Stimulated activated naive B cell treated with anti-CD40 and anti-IgM and Interleukin-4, amounts not matched to agents 10 μg/mL and 1 μg/mL and 100 μg/mL, for 72 hours (primary cell): ENCODE results near the gene TBC1D10A.

Experiments used
- ATAC-seq, 2 donors: fragments of 150-1000 bp; cut with Tn5 transposase; replicated peaks; 2 replicates each; pipeline ENCODE4 v1.10.0; 2021; ENCODE audit warnings: moderate library complexity in 1 of 2
- DNase-seq: peaks from one replicate; pipeline ENCODE4 v3.0.0; 2021
- H3K27ac Mint-ChIP-seq: one replicate; pipeline ENCODE4 v1.8.0; 2022; ENCODE audit warnings: mild to moderate bottlenecking, mixed read lengths
- H3K27me3 Mint-ChIP-seq, 2 donors: one replicate each; pipeline ENCODE4 v1.8.0; 2022; ENCODE audit warnings: mixed read lengths in 2 of 2
- H3K36me3 Mint-ChIP-seq, 2 donors: one replicate each; pipeline ENCODE4 v1.8.0; 2022; ENCODE audit warnings: mixed read lengths in 2 of 2, mild to moderate bottlenecking in 1 of 2
- H3K4me1 Mint-ChIP-seq, 2 donors: one replicate each; pipeline ENCODE4 v1.8.0; 2022; ENCODE audit warnings: mixed read lengths in 2 of 2, mild to moderate bottlenecking in 1 of 2
- H3K4me3 Mint-ChIP-seq, 2 donors: one replicate each; pipeline ENCODE4 v1.8.0; 2022; ENCODE audit warnings: mild to moderate bottlenecking in 2 of 2, mixed read lengths in 2 of 2, moderate library complexity in 1 of 2
- H3K9me3 Mint-ChIP-seq, 2 donors: one replicate each; pipeline ENCODE4 v1.8.0; 2022; ENCODE audit warnings: mixed read lengths in 2 of 2, mild to moderate bottlenecking in 1 of 2

Gene TBC1D10A

GRCh38 chr22:30307041-30307574 lies 19.6 kb downstream of the TBC1D10A start:
- Mint-ChIP-seq H3K9me3 (no peaks in the 10 kb centered on the region), H3K27me3 (no peaks in the 10 kb centered on the region), H3K4me3 (peak overlapping the region; percentile 18 to 26), H3K4me1 (peaks cover 88 to 100% of the 10 kb centered on the region in 2 donors), H3K27ac (peak overlapping the region; percentile 95), H3K36me3 (peaks cover 12 to 34% of the 10 kb centered on the region in 2 donors)
- no peak for DNase-seq
- no peak for ATAC-seq

DNA sequence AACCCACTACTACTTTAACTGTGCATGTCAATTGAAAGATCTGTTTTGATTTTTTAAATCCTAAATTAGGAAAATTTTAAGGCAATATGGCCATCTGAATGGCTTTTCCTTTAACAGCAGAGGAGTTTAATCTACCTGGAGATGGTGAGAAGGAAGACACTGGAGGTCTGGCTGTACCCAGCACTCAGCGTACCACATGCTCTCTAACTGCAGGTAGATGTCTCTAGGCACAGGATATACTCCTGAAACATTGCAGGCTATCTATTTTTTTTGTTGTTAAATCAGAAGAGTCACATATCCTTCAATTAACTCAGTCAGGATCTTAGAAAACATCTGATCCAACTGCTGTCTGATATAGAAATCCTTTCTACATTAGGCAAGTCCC lies 20.1 kb downstream of the TBC1D10A start:
- DNase-seq (no peak), ATAC-seq (no peak)
- Mint-ChIP-seq H3K4me1 (peaks cover 88 to 100% of the 10 kb centered on the region in 2 donors), H3K9me3 (no peaks in the 10 kb centered on the region), H3K27ac (peak overlapping the region; percentile 95), H3K4me3 (peak overlapping the region; percentile 58 to 75), H3K27me3 (no peaks in the 10 kb centered on the region), H3K36me3 (peaks cover 11 to 35% of the 10 kb centered on the region in 2 donors)

- ATAC-seq (no peak), DNase-seq (no peak)
- peak overlapping the region; percentile 58 to 75 for H3K4me3 Mint-ChIP-seq
- peaks cover 88 to 100% of the 10 kb centered on the region in 2 donors for H3K4me1 Mint-ChIP-seq
- peak overlapping the region; percentile 95 for H3K27ac Mint-ChIP-seq
- no peaks in the 10 kb centered on the region for H3K27me3 Mint-ChIP-seq
- peaks cover 14 to 39% of the 10 kb centered on the region in 2 donors for H3K36me3 Mint-ChIP-seq
- H3K9me3 Mint-ChIP-seq, result no peaks in the 10 kb centered on the region
Measured at GRCh38 chr22:30305906-30306626, 20.7 kb downstream of the TBC1D10A start.

GRCh38 chr22:30305519-30305905 lies 21.2 kb downstream of the TBC1D10A start:
- Mint-ChIP-seq H3K27me3 (no peaks in the 10 kb centered on the region), H3K9me3 (no peaks in the 10 kb centered on the region), H3K27ac (peak overlapping the region; percentile 95), H3K4me3 (peak overlapping the region; percentile 58 to 75), H3K4me1 (peaks cover 86 to 100% of the 10 kb centered on the region in 2 donors), H3K36me3 (peaks cover 18 to 40% of the 10 kb centered on the region in 2 donors)
- peak; percentile 56 for DNase-seq
- peak; percentile 60 to 68 for ATAC-seq

DNA sequence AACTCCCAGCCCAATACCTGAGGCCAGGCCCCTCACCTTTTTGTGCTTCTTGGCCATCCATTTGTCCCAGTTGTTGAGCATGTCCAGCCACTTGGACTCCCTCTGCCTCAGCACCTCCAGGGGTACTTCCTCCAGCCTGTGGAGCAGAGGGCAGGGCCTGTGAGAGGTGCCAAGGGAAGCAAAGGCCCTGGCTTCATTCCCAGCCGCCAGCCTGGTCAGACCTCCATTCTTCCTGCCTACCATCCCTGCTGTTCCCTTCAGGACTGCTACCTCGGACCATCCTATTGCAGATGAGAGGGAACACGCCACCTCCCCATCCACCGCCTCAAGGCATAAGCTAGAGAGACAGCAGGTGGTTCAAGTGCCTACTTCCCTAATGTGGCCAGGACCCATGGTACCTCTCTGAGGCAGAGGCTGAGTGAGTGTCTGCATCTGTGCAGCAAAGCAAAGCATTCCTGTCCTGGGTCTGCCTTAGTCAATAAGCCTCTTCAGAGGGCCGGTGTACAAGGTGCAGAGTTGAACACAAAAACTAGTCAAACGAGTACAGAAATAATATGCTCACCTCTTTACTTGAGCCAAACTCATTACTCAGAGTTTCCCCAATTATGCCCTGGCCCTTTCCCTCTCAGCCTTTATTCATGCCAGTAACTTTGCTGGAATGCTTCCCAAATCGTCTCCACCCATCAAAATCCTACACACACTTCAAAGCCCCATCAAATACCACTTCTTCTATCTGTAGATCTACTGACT lies 22.1 kb downstream of the TBC1D10A start:
- DNase-seq, result no peak
- Mint-ChIP-seq H3K36me3 (peaks cover 18 to 42% of the 10 kb centered on the region in 2 donors), H3K9me3 (no peaks in the 10 kb centered on the region), H3K4me3 (peak overlapping the region; percentile 58 to 75), H3K4me1 (peaks cover 78 to 93% of the 10 kb centered on the region in 2 donors), H3K27me3 (no peaks in the 10 kb centered on the region), H3K27ac (peak overlapping the region; percentile 95)
- peak; percentile 70 to 78 for ATAC-seq

- H3K27ac Mint-ChIP-seq, result peak overlapping the region; percentile 95
- peaks cover 23 to 51% of the 10 kb centered on the region in 2 donors for H3K36me3 Mint-ChIP-seq
- peaks cover 72 to 91% of the 10 kb centered on the region in 2 donors for H3K4me1 Mint-ChIP-seq
- no peaks in the 10 kb centered on the region for H3K27me3 Mint-ChIP-seq
- DNase-seq (no peak), ATAC-seq (no peak)
- peak overlapping the region; percentile 46 to 63 for H3K4me3 Mint-ChIP-seq
- H3K9me3 Mint-ChIP-seq, result no peaks in the 10 kb centered on the region
Measured at GRCh38 chr22:30302810-30303138, 24.0 kb downstream of the TBC1D10A start.

- Mint-ChIP-seq H3K27ac (peak overlapping the region; percentile 95), H3K4me3 (peak overlapping the region; percentile 16 to 63)
- peak; percentile 39 to 44 for ATAC-seq
Measured at GRCh38 chr22:30301995-30302809, 24.5 kb downstream of the TBC1D10A start.

GRCh38 chr22:30299322-30299721 lies 27.4 kb downstream of the TBC1D10A start:
- no peak overlapping the region for H3K4me3 Mint-ChIP-seq
- DNase-seq (no peak), ATAC-seq (no peak)
- peaks cover 47 to 61% of the 10 kb centered on the region in 2 donors for H3K4me1 Mint-ChIP-seq
- peak overlapping the region; percentile 84 for H3K27ac Mint-ChIP-seq
- H3K36me3 Mint-ChIP-seq, result peaks cover 33 to 63% of the 10 kb centered on the region in 2 donors
- H3K9me3 Mint-ChIP-seq, result no peaks in the 10 kb centered on the region
- H3K27me3 Mint-ChIP-seq, result no peaks in the 10 kb centered on the region

More at GRCh38 chr22:30301995-30302809, 24.5 kb downstream of the TBC1D10A start:
- H3K4me1 Mint-ChIP-seq, result peaks cover 72 to 89% of the 10 kb centered on the region in 2 donors
- DNase-seq, result no peak
- H3K36me3 Mint-ChIP-seq, result peaks cover 23 to 57% of the 10 kb centered on the region in 2 donors
- no peaks in the 10 kb centered on the region for H3K9me3 Mint-ChIP-seq
- H3K27me3 Mint-ChIP-seq, result no peaks in the 10 kb centered on the region

- ATAC-seq (peak in 1 of 2 donors; percentile 30), DNase-seq (no peak)
- Mint-ChIP-seq H3K9me3 (no peaks in the 10 kb centered on the region), H3K27me3 (no peaks in the 10 kb centered on the region), H3K27ac (peak overlapping the region; percentile 81), H3K4me3 (no peak overlapping the region), H3K4me1 (peaks cover 38 to 54% of the 10 kb centered on the region in 2 donors), H3K36me3 (peaks cover 41 to 68% of the 10 kb centered on the region in 2 donors)
Measured at GRCh38 chr22:30297991-30298701, 28.6 kb downstream of the TBC1D10A start.

- Mint-ChIP-seq H3K27me3 (no peaks in the 10 kb centered on the region), H3K4me3 (no peak overlapping the region), H3K36me3 (peaks cover 42 to 67% of the 10 kb centered on the region in 2 donors), H3K27ac (no peak overlapping the region), H3K9me3 (no peaks in the 10 kb centered on the region), H3K4me1 (peaks cover 31 to 47% of the 10 kb centered on the region in 2 donors)
- ATAC-seq, result no peak
- no peak for DNase-seq
Measured at GRCh38 chr22:30297276-30297990, 29.3 kb downstream of the TBC1D10A start.

- Mint-ChIP-seq H3K27me3 (no peaks in the 10 kb centered on the region), H3K9me3 (no peaks in the 10 kb centered on the region), H3K36me3 (peaks cover 42 to 64% of the 10 kb centered on the region in 2 donors), H3K4me1 (peaks cover 28 to 46% of the 10 kb centered on the region in 2 donors), H3K27ac (no peak overlapping the region), H3K4me3 (no peak overlapping the region)
- no peak for DNase-seq
- ATAC-seq, result no peak
Measured at GRCh38 chr22:30296833-30297232, 29.9 kb downstream of the TBC1D10A start.

GRCh38 chr22:30296324-30296723 lies 30.4 kb downstream of the TBC1D10A start:
- H3K27me3 Mint-ChIP-seq, result no peaks in the 10 kb centered on the region
- H3K9me3 Mint-ChIP-seq, result no peaks in the 10 kb centered on the region
- no peak for DNase-seq
- H3K4me1 Mint-ChIP-seq, result peaks cover 28 to 46% of the 10 kb centered on the region in 2 donors
- no peak overlapping the region for H3K4me3 Mint-ChIP-seq
- H3K36me3 Mint-ChIP-seq, result peaks cover 43 to 64% of the 10 kb centered on the region in 2 donors
- ATAC-seq, result no peak
- H3K27ac Mint-ChIP-seq, result no peak overlapping the region

DNA sequence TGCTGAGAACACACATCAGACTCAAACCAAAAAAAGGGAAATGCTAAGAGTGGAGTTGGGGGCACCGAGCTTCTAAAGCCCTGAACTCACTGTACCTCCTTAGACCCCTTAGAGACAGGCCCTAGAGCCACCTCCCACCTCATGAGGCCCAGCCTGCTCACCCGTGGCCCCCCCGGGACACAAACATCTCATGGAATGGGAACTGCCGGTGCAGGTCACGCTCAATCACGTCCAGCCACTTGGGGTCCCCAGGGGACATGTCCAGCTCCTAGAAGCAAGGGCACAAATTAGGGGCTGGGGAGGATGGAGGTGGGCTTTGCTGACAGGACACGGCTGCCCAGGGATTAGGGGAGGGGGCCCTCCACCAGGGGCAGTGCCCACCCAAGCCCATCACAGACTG lies 31.2 kb downstream of the TBC1D10A start:
- no peak for ATAC-seq
- no peaks in the 10 kb centered on the region for H3K9me3 Mint-ChIP-seq
- peak overlapping the region; percentile 67 for H3K27ac Mint-ChIP-seq
- H3K4me1 Mint-ChIP-seq, result peaks cover 24 to 46% of the 10 kb centered on the region in 2 donors
- peaks cover 37 to 57% of the 10 kb centered on the region in 2 donors for H3K36me3 Mint-ChIP-seq
- DNase-seq, result no peak
- H3K4me3 Mint-ChIP-seq, result no peak overlapping the region
- H3K27me3 Mint-ChIP-seq, result no peaks in the 10 kb centered on the region
